BJ (cell line): ENCODE results near the gene FMO5. TPM values are rescaled to one million over a fixed set of nuclear protein-coding genes. Genes with fewer than 3 reads are reported as not detected.

Experiments used
- CTCF ChIA-PET: fragments of 350-600 bp; formaldehyde crosslinking; extraction: SDS; loops from one replicate; lab custom pipeline; 2021; ENCODE audit warnings: antibody characterized with exemption, inconsistent platforms; lab: Yijun Ruan, JAX
- POLR2A ChIA-PET: fragments of 300-600 bp; sonication (Branson Sonifier 250); formaldehyde crosslinking; extraction: SDS; loops from one replicate; lab custom pipeline; 2021; ENCODE audit warnings: antibody characterized with exemption; lab: Charles Lee
- DNase-seq: peaks from one replicate; pipeline ENCODE4 v3.0.0-alpha.2; 2011; ENCODE audit warnings: low read depth
- H3K27me3 ChIP-seq: 2 replicates; pipeline ENCODE4 v1.6.0; 2011; ENCODE audit warnings: low read length; ENCODE audit not compliant: control insufficient read depth, insufficient read depth
- H3K36me3 ChIP-seq: 2 replicates; pipeline ENCODE4 v1.5.1; 2011; ENCODE audit warnings: low read length; ENCODE audit not compliant: control insufficient read depth, insufficient read depth
- H3K4me3 ChIP-seq: 2 replicates; pipeline ENCODE4 v1.5.1; 2011; ENCODE audit warnings: low read depth, mild to moderate bottlenecking, control low read depth, low read length
- polyA plus RNA-seq: library from polyadenylated mRNA; depleted of rRNA; stranded (reverse); fragments of >200 nt; gene quantifications from 2 replicates; pipeline ENCODE4 v1.2.3, GENCODE V29; 2011
- TF ChIP-seq, protein P1 (sequence below): IDR thresholded peaks from 2 replicates; pipeline ENCODE4 v1.5.1; 2011; ENCODE audit warnings: low read depth, mild to moderate bottlenecking, control low read depth, inconsistent platforms, low read length, moderate library complexity; ENCODE audit not compliant: insufficient read depth

Gene FMO5
- polyA plus RNA-seq, 1 experiment = 0.39 TPM

DNA sequence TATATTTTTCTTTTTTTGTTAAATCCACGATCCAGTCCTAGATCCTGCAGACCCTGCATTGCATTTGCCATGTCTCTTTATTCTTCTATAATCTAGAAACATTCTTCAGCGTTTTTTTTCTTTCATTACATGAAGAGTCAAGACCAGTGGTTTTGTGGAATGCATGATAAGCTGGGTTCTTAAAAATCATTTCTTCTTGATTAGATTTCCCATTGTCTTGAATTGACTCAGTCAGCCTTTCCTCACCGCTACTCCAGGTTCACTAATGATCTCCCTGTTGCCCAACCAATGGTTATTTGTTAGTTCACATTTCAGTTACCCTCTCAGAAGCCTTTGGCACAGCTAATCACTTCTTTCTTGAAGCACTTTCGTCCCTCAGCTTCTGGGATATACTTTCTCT is 42.6 kb upstream of the FMO5 start:
- ChIA-PET POLR2A (no interaction called here), CTCF (no interaction called here)
- no peak for DNase-seq
- H3K27me3 ChIP-seq = no peaks in the 10 kb centered on the region
- no peaks in the 10 kb centered on the region; the same call in 1 of the 2 replicates for H3K36me3 ChIP-seq
- H3K4me3 ChIP-seq = no peak overlapping the region
- TF ChIP-seq, protein P1, sequence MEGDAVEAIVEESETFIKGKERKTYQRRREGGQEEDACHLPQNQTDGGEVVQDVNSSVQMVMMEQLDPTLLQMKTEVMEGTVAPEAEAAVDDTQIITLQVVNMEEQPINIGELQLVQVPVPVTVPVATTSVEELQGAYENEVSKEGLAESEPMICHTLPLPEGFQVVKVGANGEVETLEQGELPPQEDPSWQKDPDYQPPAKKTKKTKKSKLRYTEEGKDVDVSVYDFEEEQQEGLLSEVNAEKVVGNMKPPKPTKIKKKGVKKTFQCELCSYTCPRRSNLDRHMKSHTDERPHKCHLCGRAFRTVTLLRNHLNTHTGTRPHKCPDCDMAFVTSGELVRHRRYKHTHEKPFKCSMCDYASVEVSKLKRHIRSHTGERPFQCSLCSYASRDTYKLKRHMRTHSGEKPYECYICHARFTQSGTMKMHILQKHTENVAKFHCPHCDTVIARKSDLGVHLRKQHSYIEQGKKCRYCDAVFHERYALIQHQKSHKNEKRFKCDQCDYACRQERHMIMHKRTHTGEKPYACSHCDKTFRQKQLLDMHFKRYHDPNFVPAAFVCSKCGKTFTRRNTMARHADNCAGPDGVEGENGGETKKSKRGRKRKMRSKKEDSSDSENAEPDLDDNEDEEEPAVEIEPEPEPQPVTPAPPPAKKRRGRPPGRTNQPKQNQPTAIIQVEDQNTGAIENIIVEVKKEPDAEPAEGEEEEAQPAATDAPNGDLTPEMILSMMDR = no peak

DNA sequence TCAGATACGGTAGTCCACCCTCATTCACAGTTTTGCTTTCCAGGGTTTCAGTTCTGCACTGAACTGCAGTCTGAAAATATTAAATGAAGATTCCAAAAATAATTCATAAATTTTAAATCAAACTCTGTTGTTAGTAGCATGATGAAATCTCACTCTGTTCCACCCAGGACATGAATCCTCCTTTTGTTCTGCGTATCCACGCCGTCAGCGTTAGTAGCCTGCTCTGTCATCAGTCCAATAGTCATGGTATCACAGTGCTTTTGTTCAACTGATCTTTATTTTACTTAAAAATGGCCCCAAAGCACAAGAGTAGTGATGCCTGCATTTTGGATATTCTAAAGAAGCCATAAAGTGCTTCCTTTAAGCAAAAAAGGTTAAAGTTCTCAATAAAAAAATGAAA is 41.2 kb upstream of the FMO5 start:
- CTCF ChIA-PET = no interaction called here
- no peaks in the 10 kb centered on the region for H3K27me3 ChIP-seq
- no peak overlapping the region for H3K4me3 ChIP-seq
- no peaks in the 10 kb centered on the region; the same call in 1 of the 2 replicates for H3K36me3 ChIP-seq
- no peak for DNase-seq
- POLR2A ChIA-PET = no interaction called here
- TF ChIP-seq, protein P1 = no peak

DNA sequence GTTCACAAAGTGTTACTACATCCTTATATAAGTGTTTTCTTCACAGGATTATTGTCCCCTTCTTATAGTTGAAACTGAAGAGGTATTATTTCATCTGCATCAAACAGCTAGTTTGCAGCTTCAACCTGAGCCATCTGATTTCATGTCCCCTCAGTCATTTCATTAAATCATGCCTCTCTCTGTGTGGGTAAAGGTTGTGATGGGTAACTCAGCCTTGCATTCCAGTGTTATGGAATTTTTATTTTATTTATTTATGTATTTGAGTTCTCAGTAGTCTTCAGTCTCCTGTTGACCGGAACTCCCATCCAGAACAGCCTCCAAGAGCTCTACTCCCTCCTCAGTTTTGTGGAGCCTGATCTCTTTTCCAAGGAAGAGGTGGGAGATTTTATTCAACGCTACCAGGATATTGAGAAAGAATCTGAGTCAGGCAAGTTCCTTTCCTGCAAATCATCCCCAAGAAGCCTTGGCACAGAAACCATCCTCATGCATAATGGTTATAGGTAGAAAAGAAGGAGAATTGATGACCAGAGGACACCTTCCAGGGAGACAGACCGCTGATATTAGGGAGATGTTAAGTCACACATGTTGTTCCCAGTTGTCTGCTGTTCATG is 39.1 kb upstream of the FMO5 start:
- DNase-seq = no peak
- Histone ChIP-seq H3K4me3 (no peak overlapping the region), H3K27me3 (no peaks in the 10 kb centered on the region), H3K36me3 (peaks cover 1% of the 10 kb centered on the region; the same call in 1 of the 2 replicates)
- ChIA-PET CTCF (interaction anchor here (1.8 kb wide), 1 partner anchor 21 kb away, joined by 7 read pairs; no protein-coding TSS in a partner anchor), POLR2A (no interaction called here)
- TF ChIP-seq, protein P1 = no peak

DNA sequence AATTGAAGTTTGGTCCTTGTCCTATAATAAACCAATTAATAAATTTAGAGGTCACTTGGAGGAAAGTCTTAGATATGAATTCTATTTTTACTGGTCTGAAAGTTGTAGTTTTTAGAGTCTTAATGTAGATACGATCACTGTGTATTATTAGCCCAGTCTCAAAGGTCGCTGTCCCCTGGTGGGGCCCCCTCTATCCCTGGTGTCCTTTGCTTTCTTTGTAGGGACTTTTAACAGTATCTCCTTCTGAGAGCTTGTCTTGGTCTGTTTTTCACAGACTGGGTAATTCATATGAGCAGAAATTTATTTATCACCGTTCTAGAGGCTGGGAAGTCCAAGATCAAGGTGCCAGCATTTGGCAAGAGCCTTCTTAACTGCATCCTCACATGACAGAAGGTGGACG is 35.8 kb upstream of the FMO5 start:
- ChIA-PET POLR2A (no interaction called here), CTCF (interaction anchor here (0.8 to 1.7 kb wide), 3 partner anchors 8 to 17 kb away, joined by 3 to 6 read pairs (median 4); no protein-coding TSS in a partner anchor)
- H3K4me3 ChIP-seq = no peak overlapping the region
- H3K36me3 ChIP-seq = peaks cover 1% of the 10 kb centered on the region; the same call in 1 of the 2 replicates
- no peaks in the 10 kb centered on the region for H3K27me3 ChIP-seq
- TF ChIP-seq, protein P1 = no peak
- DNase-seq = no peak

DNA sequence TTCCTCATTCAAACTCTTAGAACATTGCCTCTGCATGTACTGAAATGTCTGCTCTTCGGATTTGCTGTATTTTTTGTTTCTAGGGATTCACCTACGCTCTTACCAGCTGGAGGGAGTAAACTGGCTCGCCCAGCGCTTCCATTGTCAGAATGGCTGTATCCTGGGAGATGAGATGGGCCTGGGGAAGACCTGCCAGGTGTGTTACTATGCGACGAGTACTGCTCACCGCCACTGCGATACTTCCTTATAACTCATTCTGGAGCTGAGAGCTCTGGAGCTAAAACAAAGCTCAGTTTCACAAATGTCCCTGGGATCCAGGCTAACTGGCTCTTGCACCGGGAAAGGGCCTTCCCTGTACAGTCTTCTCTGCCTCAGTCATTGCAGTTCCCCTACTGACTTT is 27.4 kb upstream of the FMO5 start:
- ChIA-PET POLR2A (no interaction called here), CTCF (interaction anchor here (1.5 to 1.9 kb wide), 2 partner anchors 9 kb away, joined by 3 to 13 read pairs; partner anchors contain the start of gene CHD1L)
- Histone ChIP-seq H3K36me3 (0 out of 2 replicates have a peak, but pooled peaks cover 1% of the 10 kb centered on the region), H3K27me3 (no peaks in the 10 kb centered on the region), H3K4me3 (no peak overlapping the region)
- no peak for DNase-seq
- TF ChIP-seq, protein P1 = no peak
